ENCODE data around the gene SIX1. TPM values are rescaled to one million over a fixed set of nuclear protein-coding genes. Genes with fewer than 3 reads are reported as not detected.

Gene SIX1
- total RNA-seq, 3 donors from 2014 or later = 2.6 to 14.9 (median 5.0) TPM

DNA sequence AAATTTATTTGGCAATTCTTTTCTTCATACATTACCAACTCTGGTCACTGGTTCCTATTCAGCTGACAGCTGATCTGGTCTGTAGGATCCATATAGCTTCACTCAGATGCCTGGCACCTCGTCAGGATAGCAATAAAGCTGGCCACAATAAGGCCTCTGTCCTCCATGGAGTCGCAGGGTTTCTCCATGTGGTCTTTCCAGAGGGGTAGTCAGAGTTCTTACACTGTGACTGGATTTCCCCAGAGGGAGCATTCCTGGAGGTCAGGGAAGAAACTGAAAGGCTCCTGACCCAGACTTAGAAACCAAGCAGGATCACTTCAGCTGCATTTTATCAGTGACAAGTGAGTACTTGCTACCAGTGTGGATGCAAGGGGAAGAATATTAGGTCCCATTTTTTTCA is 34.9 kb upstream of the SIX1 start:
- TF ChIP-seq POLR2AphosphoS5 (IDR thresholded peaks at IDR 0.05) = no peak
- TF ChIP-seq, protein P1, sequence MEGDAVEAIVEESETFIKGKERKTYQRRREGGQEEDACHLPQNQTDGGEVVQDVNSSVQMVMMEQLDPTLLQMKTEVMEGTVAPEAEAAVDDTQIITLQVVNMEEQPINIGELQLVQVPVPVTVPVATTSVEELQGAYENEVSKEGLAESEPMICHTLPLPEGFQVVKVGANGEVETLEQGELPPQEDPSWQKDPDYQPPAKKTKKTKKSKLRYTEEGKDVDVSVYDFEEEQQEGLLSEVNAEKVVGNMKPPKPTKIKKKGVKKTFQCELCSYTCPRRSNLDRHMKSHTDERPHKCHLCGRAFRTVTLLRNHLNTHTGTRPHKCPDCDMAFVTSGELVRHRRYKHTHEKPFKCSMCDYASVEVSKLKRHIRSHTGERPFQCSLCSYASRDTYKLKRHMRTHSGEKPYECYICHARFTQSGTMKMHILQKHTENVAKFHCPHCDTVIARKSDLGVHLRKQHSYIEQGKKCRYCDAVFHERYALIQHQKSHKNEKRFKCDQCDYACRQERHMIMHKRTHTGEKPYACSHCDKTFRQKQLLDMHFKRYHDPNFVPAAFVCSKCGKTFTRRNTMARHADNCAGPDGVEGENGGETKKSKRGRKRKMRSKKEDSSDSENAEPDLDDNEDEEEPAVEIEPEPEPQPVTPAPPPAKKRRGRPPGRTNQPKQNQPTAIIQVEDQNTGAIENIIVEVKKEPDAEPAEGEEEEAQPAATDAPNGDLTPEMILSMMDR (IDR thresholded peaks at IDR 0.05) = no peak
- TF ChIP-seq POLR2A (IDR thresholded peaks at IDR 0.05) = no peak
- H3K4me3 ChIP-seq = no peak overlapping the region
- H3K27ac ChIP-seq = no peak overlapping the region
- H3K36me3 ChIP-seq = no peaks in the 10 kb centered on the region
- no peaks in the 10 kb centered on the region for H3K4me1 ChIP-seq
- DNase-seq (ENCODE audit: low spot score in 2 of 2) = no peak
- intact Hi-C loops (cut with DNase I; ENCODE audit: low total_unique reads) = no loop called here
- H3K27me3 ChIP-seq = no peaks in the 10 kb centered on the region
- H3K9me3 ChIP-seq = no peaks in the 10 kb centered on the region

DNA sequence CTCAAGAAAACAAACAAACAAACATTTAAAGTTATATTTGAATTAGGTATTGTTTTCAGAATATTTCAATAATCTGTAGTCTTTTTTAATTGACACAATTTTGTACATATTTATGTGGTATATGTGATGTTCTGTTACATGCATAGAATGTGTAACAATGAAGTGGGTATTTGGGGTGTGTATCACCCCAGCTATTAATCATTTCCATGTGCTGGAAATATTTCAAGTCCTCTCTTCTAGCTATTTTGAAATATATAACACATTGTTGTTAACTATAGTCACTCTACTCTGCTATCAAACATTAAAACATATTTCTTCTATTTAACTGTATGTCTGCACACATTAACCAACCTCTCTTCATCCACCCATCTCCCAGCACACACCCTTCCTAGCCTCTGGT is 32.0 kb upstream of the SIX1 start:
- Histone ChIP-seq H3K27ac (no peak overlapping the region), H3K27me3 (no peaks in the 10 kb centered on the region), H3K4me3 (no peak overlapping the region), H3K9me3 (no peaks in the 10 kb centered on the region), H3K36me3 (no peaks in the 10 kb centered on the region), H3K4me1 (no peaks in the 10 kb centered on the region)
- intact Hi-C loops (cut with DNase I; ENCODE audit: low total_unique reads) = no loop called here
- TF ChIP-seq, protein P1 (IDR thresholded peaks at IDR 0.05) = no peak
- TF ChIP-seq POLR2A (IDR thresholded peaks at IDR 0.05) (no peak), POLR2AphosphoS5 (IDR thresholded peaks at IDR 0.05) (no peak)
- DNase-seq (ENCODE audit: low spot score in 2 of 2) = no peak

DNA sequence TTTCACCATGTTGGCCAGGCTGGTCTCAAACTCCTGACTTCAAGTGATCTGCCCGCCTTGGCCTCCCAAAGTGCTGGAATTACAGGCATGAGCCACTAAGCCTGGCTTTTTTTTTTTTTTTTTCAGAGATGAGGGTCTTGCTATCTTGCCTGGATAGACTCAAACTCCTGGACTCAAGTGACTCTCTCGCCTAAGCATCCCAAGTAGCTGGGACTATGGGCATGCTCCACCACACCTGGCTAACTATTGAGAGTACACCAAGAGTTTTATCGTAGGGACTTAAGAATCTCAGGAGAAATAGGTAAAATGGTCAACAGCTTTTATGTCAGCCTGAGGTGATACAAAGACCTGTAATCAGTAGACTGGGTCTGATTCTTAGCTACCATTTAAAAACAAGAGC is 31.2 kb upstream of the SIX1 start:
- H3K27ac ChIP-seq = no peak overlapping the region
- no peaks in the 10 kb centered on the region for H3K4me1 ChIP-seq
- H3K9me3 ChIP-seq = no peaks in the 10 kb centered on the region
- DNase-seq (ENCODE audit: low spot score in 2 of 2) = no peak
- TF ChIP-seq, protein P1 (IDR thresholded peaks at IDR 0.05) = no peak
- TF ChIP-seq POLR2AphosphoS5 (IDR thresholded peaks at IDR 0.05) = no peak
- no peak for TF ChIP-seq POLR2A (IDR thresholded peaks at IDR 0.05)
- intact Hi-C loops (cut with DNase I; ENCODE audit: low total_unique reads) = no loop called here
- no peaks in the 10 kb centered on the region for H3K27me3 ChIP-seq
- no peaks in the 10 kb centered on the region for H3K36me3 ChIP-seq
- no peak overlapping the region for H3K4me3 ChIP-seq

DNA sequence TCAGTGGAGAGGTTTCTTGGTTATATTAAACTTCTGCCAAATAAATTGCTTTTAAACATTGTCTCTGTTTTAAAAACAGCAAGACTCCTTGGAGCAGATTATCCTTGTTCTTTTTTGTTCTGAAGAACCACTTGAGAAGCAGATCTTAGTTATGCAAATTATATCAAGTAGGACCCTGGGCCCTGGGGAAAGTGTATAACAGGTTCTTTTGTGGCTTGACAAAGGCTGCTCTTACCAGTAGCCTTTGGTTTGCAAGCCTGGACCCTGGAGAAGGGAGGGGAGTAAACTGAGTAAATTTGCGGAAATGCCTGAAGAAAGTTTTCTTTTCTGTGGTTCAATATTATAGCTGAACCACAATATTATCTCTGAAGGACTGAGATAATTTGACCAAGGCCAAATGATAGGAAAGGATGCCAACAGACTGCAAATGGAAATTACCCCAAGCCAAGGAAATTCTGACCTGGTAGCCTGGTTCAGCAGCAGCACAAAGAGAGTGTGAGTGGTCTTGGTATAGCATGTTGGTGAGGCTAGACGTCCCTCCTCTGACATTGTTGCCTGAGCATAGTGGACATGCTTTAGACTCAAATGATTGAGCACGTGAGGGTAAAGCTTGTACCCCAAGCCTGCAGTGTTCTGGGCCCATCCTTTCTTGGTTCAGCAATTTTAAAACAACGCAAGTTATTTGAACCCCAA is 30.4 kb upstream of the SIX1 start:
- intact Hi-C loops (cut with DNase I; ENCODE audit: low total_unique reads) = no loop called here
- Histone ChIP-seq H3K27ac (no peak overlapping the region), H3K4me1 (no peaks in the 10 kb centered on the region), H3K36me3 (no peaks in the 10 kb centered on the region), H3K4me3 (no peak overlapping the region), H3K9me3 (no peaks in the 10 kb centered on the region), H3K27me3 (no peaks in the 10 kb centered on the region)
- TF ChIP-seq POLR2A (IDR thresholded peaks at IDR 0.05) = no peak
- TF ChIP-seq, protein P1 (IDR thresholded peaks at IDR 0.05) = no peak
- no peak for DNase-seq (ENCODE audit: low spot score in 2 of 2)

DNA sequence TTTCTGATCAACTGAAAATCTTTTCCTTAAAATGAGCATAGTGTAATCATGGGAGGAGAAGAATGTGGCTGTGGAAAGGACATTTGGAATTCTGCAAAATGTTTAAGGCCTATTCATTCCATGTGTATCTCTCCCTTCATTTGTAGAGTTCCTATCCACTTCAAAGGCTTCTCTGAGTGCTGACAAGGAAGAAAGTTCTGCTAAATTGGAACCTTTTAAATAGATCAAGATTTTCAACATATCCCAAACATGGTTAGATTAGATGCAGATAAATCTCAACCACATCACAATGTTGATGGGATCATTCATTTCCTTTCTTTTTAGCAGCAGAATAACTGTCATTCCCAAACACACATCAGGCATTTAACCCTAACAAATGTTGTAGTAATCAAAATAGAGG is 28.4 kb upstream of the SIX1 start:
- H3K4me3 ChIP-seq = no peak overlapping the region
- no peak for DNase-seq (ENCODE audit: low spot score in 2 of 2)
- TF ChIP-seq, protein P1 (IDR thresholded peaks at IDR 0.05) = no peak
- TF ChIP-seq POLR2A (IDR thresholded peaks at IDR 0.05) = no peak
- no peak for TF ChIP-seq POLR2AphosphoS5 (IDR thresholded peaks at IDR 0.05)
- no peaks in the 10 kb centered on the region for H3K4me1 ChIP-seq
- H3K27me3 ChIP-seq = no peaks in the 10 kb centered on the region
- no peak overlapping the region for H3K27ac ChIP-seq
- intact Hi-C loops (cut with DNase I; ENCODE audit: low total_unique reads) = no loop called here
- H3K36me3 ChIP-seq = no peaks in the 10 kb centered on the region
- H3K9me3 ChIP-seq = no peaks in the 10 kb centered on the region

All from breast epithelium (tissue), 4 donors.